CD4-positive, alpha-beta T cell (primary cell): ENCODE data around the gene RASGRP3. TPM values are rescaled to one million over a fixed set of nuclear protein-coding genes. Genes with fewer than 3 reads are reported as not detected.

Experiments
- ATAC-seq: fragments of 200-7000 bp; cut with Tn5 transposase; one replicate; pipeline ENCODE4 v1.10.0; 2022; ENCODE audit warnings: mild to moderate bottlenecking; ENCODE audit not compliant: poor library complexity
- CTCF ChIA-PET: fragments of 350-600 bp; sonication (Branson Sonifier 250); formaldehyde crosslinking; loops from one replicate; lab custom pipeline; 2021; ENCODE audit warnings: antibody characterized with exemption, inconsistent platforms; lab: Charles Lee
- POLR2A ChIA-PET: fragments of 350-600 bp; sonication (Branson Sonifier 250); formaldehyde crosslinking; loops from one replicate; lab custom pipeline; 2021; ENCODE audit warnings: antibody characterized with exemption, inconsistent platforms; lab: Charles Lee
- DNase-seq, 14 experiments: peaks; one replicate each; pipeline ENCODE4 v3.0.0-alpha.2; 2013 to 2020; ENCODE audit warnings: mixed read lengths in 2 of 14
- H3K27ac ChIP-seq, 2 donors: one replicate each; pipeline versions ENCODE4 v1.5.1 to v1.7.0; 2013; ENCODE audit warnings: low read length in 2 of 2, low read depth in 1 of 2, mild to moderate bottlenecking in 1 of 2
- H3K27me3 ChIP-seq, 2 experiments: 1 replicate in 1 of 2; 2 replicates in 1 of 2; pipeline versions ENCODE4 v1.6.1 to v1.7.0; 2013; ENCODE audit warnings: low read length in 2 of 2, control low read depth in 1 of 2, mild to moderate bottlenecking in 1 of 2, moderate library complexity in 1 of 2; ENCODE audit not compliant: insufficient read depth in 2 of 2, control insufficient read depth in 1 of 2
- H3K36me3 ChIP-seq: one replicate; pipeline ENCODE4 v1.6.1; 2013; ENCODE audit warnings: low read length, control low read depth; ENCODE audit not compliant: insufficient read depth
- H3K4me1 ChIP-seq: one replicate; pipeline ENCODE4 v1.6.1; 2013; ENCODE audit warnings: low read length, control low read depth; ENCODE audit not compliant: insufficient read depth
- H3K4me3 ChIP-seq: one replicate; pipeline ENCODE4 v1.5.1; 2013; ENCODE audit warnings: mild to moderate bottlenecking, low read length, moderate library complexity
- H3K9me3 ChIP-seq, 2 experiments: 1 replicate in 1 of 2; 2 replicates in 1 of 2; pipeline versions ENCODE4 v1.6.1 to v1.7.0; 2013; ENCODE audit warnings: low read length in 2 of 2, mild to moderate bottlenecking in 2 of 2, control low read depth in 1 of 2, moderate library complexity in 1 of 2; ENCODE audit not compliant: control insufficient read depth in 1 of 2, insufficient read depth in 1 of 2
- H3K27ac Mint-ChIP-seq: one replicate; pipeline ENCODE4 v1.8.0; 2020; ENCODE audit warnings: mixed read lengths
- H3K27me3 Mint-ChIP-seq: one replicate; pipeline ENCODE4 v1.8.0; 2021; ENCODE audit warnings: mixed read lengths
- H3K36me3 Mint-ChIP-seq: one replicate; pipeline ENCODE4 v1.8.0; 2021; ENCODE audit warnings: low read depth, mixed read lengths
- H3K4me1 Mint-ChIP-seq: one replicate; pipeline ENCODE4 v1.8.0; 2021; ENCODE audit warnings: low read depth, mixed read lengths
- H3K4me3 Mint-ChIP-seq: one replicate; pipeline ENCODE4 v1.8.0; 2020; ENCODE audit warnings: mild to moderate bottlenecking, mixed read lengths
- H3K9me3 Mint-ChIP-seq: one replicate; pipeline ENCODE4 v1.8.0; 2020; ENCODE audit warnings: mixed read lengths
- intact Hi-C, 2 experiments: fragments of 100-400 bp; cut with DNase I in 1 of 2; cut with micrococcal nuclease in 1 of 2; formaldehyde crosslinking; loops; one replicate each; pipeline versions ENCODE4 v1.15.1 to v1.9.0; 2023 to 2025; cut with DNase I, micrococcal nuclease
- total RNA-seq, 174 experiments: library from RNA in 2 of 174; stranded (reverse) in 2 of 174; gene quantifications; one replicate each; pipeline ENCODE4 v1.2.3 and lab custom pipeline; 2021 to 2026
- TF ChIP-seq, protein P1 (sequence below): fragments of 200-600 bp; IDR thresholded peaks from one replicate; pipeline ENCODE4 v1.8.0; 2022; ENCODE audit warnings: antibody characterized with exemption, mild to moderate bottlenecking

The RASGRP3 gene
- total RNA-seq, 2 experiments from 2014 or later, result 5.7 to 7.9 TPM

DNA sequence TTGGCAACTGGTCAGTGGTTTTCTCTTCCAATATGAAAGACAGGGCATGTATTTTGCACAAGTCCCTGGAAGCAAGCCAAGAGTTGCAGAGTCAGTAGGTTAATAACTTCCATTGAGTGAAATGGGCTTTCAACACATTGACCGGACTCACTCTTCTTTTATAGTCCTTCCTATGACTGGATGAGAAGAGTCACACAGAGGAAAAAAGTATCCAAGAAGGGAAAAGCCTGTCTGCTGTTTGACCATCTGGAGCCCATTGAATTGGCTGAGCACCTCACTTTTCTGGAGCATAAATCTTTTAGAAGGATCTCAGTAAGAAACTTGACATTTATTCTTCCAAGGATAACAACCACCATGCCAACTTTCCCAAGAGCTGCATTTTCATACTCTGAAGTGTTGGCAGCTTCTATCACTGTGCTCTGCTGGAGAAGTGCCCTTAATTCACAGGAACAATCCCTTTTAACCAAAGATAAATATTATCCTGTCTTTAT, 45.4 kb downstream of the RASGRP3 start:
- H3K27ac ChIP-seq, result no peak overlapping the region
- no peaks in the 10 kb centered on the region for H3K9me3 ChIP-seq
- POLR2A ChIA-PET, result no interaction called here
- no peak overlapping the region for H3K4me3 ChIP-seq
- TF ChIP-seq, protein P1, sequence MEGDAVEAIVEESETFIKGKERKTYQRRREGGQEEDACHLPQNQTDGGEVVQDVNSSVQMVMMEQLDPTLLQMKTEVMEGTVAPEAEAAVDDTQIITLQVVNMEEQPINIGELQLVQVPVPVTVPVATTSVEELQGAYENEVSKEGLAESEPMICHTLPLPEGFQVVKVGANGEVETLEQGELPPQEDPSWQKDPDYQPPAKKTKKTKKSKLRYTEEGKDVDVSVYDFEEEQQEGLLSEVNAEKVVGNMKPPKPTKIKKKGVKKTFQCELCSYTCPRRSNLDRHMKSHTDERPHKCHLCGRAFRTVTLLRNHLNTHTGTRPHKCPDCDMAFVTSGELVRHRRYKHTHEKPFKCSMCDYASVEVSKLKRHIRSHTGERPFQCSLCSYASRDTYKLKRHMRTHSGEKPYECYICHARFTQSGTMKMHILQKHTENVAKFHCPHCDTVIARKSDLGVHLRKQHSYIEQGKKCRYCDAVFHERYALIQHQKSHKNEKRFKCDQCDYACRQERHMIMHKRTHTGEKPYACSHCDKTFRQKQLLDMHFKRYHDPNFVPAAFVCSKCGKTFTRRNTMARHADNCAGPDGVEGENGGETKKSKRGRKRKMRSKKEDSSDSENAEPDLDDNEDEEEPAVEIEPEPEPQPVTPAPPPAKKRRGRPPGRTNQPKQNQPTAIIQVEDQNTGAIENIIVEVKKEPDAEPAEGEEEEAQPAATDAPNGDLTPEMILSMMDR, result no peak
- H3K4me1 ChIP-seq, result no peaks in the 10 kb centered on the region
- no peaks in the 10 kb centered on the region for H3K27me3 Mint-ChIP-seq
- DNase-seq (no peak), ATAC-seq (no peak)
- CTCF ChIA-PET, result no interaction called here
- no peak overlapping the region for H3K27ac Mint-ChIP-seq
- no peaks in the 10 kb centered on the region for H3K36me3 ChIP-seq
- peaks cover 6% of the 10 kb centered on the region for H3K36me3 Mint-ChIP-seq
- no peaks in the 10 kb centered on the region for H3K4me1 Mint-ChIP-seq
- intact Hi-C loops, result no loop called here
- H3K27me3 ChIP-seq, result no peaks in the 10 kb centered on the region
- no peak overlapping the region for H3K4me3 Mint-ChIP-seq
- no peaks in the 10 kb centered on the region for H3K9me3 Mint-ChIP-seq

DNA sequence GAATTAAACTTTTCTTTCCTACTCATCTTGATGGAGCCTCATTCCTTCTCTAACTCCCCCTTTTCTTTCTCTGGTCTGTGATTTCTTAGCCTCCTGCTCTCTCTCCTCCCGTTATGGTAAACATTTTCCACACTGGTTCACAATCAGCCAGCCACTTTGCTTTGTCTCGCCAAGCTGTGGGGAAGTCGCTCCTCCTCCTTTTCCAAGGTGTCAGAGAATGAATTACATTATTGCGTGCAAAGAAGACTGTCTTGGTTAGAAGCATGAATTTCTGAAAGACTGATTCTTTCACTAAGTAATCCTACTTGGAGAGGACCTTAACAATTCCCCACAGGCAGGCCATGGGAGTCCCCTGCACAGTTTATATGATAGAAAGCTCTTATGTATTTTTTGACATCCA, 46.1 kb downstream of the RASGRP3 start:
- no peak overlapping the region for H3K4me3 Mint-ChIP-seq
- H3K27ac Mint-ChIP-seq, result no peak overlapping the region
- intact Hi-C loops, result no loop called here
- Histone ChIP-seq H3K27ac (no peak overlapping the region), H3K4me3 (no peak overlapping the region), H3K9me3 (no peaks in the 10 kb centered on the region), H3K36me3 (no peaks in the 10 kb centered on the region), H3K27me3 (no peaks in the 10 kb centered on the region), H3K4me1 (no peaks in the 10 kb centered on the region)
- H3K27me3 Mint-ChIP-seq, result no peaks in the 10 kb centered on the region
- DNase-seq, result no peak
- no peaks in the 10 kb centered on the region for H3K36me3 Mint-ChIP-seq
- H3K9me3 Mint-ChIP-seq, result no peaks in the 10 kb centered on the region
- ATAC-seq, result no peak
- TF ChIP-seq, protein P1, result no peak
- CTCF ChIA-PET, result no interaction called here
- H3K4me1 Mint-ChIP-seq, result no peaks in the 10 kb centered on the region
- POLR2A ChIA-PET, result no interaction called here

DNA sequence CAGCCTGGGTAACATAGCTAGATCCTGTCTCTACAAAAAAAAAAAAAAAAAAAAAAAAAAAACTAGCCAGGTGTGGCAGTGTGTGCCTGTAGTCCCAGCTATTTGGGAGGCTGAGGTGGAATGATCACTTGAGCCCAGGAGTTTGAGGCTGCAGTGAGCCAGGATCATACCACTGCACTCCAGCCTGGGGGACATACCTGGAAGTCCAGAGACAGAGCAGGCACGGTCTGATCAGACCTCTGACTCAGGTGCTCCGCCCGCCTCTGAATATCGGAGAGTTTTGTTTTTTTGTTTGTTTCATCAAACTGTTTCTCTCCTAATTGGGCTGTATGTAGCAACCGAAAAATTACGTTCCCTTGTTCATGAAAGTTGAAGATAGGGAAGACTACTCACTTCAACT, 49.2 kb downstream of the RASGRP3 start:
- H3K36me3 ChIP-seq, result no peaks in the 10 kb centered on the region
- H3K9me3 Mint-ChIP-seq, result no peaks in the 10 kb centered on the region
- no peaks in the 10 kb centered on the region for H3K36me3 Mint-ChIP-seq
- no peak overlapping the region for H3K27ac Mint-ChIP-seq
- H3K27ac ChIP-seq, result no peak overlapping the region
- no peaks in the 10 kb centered on the region for H3K4me1 ChIP-seq
- no peak for DNase-seq
- H3K27me3 ChIP-seq, result no peaks in the 10 kb centered on the region
- H3K4me1 Mint-ChIP-seq, result no peaks in the 10 kb centered on the region
- ATAC-seq, result no peak
- H3K4me3 ChIP-seq, result no peak overlapping the region
- no peaks in the 10 kb centered on the region for H3K27me3 Mint-ChIP-seq
- intact Hi-C loops, result no loop called here
- ChIA-PET POLR2A (no interaction called here), CTCF (no interaction called here)
- TF ChIP-seq, protein P1, result no peak
- no peaks in the 10 kb centered on the region for H3K9me3 ChIP-seq
- no peak overlapping the region for H3K4me3 Mint-ChIP-seq
